Activated naive CD8-positive, alpha-beta T cell (primary cell): Measurements from ENCODE around the gene GSAP.
"Not testable (repeated sequence)": the region's sequence is repeated elsewhere in the genome, so short reads cannot be mapped to it uniquely, and the experiment has no call there.

Experiments used
- H3K27ac Mint-ChIP-seq: one replicate; pipeline ENCODE4 v1.8.0; 2021; ENCODE audit warnings: mixed read lengths
- H3K27me3 Mint-ChIP-seq: one replicate; pipeline ENCODE4 v1.8.0; 2021; ENCODE audit warnings: mixed read lengths
- H3K36me3 Mint-ChIP-seq: one replicate; pipeline ENCODE4 v1.8.0; 2021; ENCODE audit warnings: mixed read lengths
- H3K4me1 Mint-ChIP-seq: one replicate; pipeline ENCODE4 v1.8.0; 2021; ENCODE audit warnings: low read depth, mixed read lengths
- H3K4me3 Mint-ChIP-seq: one replicate; pipeline ENCODE4 v1.8.0; 2021; ENCODE audit warnings: mild to moderate bottlenecking, mixed read lengths
- H3K9me3 Mint-ChIP-seq: one replicate; pipeline ENCODE4 v1.8.0; 2021; ENCODE audit warnings: low read depth, mixed read lengths

GSAP gene, protein sequence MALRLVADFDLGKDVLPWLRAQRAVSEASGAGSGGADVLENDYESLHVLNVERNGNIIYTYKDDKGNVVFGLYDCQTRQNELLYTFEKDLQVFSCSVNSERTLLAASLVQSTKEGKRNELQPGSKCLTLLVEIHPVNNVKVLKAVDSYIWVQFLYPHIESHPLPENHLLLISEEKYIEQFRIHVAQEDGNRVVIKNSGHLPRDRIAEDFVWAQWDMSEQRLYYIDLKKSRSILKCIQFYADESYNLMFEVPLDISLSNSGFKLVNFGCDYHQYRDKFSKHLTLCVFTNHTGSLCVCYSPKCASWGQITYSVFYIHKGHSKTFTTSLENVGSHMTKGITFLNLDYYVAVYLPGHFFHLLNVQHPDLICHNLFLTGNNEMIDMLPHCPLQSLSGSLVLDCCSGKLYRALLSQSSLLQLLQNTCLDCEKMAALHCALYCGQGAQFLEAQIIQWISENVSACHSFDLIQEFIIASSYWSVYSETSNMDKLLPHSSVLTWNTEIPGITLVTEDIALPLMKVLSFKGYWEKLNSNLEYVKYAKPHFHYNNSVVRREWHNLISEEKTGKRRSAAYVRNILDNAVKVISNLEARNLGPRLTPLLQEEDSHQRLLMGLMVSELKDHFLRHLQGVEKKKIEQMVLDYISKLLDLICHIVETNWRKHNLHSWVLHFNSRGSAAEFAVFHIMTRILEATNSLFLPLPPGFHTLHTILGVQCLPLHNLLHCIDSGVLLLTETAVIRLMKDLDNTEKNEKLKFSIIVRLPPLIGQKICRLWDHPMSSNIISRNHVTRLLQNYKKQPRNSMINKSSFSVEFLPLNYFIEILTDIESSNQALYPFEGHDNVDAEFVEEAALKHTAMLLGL

DNA sequence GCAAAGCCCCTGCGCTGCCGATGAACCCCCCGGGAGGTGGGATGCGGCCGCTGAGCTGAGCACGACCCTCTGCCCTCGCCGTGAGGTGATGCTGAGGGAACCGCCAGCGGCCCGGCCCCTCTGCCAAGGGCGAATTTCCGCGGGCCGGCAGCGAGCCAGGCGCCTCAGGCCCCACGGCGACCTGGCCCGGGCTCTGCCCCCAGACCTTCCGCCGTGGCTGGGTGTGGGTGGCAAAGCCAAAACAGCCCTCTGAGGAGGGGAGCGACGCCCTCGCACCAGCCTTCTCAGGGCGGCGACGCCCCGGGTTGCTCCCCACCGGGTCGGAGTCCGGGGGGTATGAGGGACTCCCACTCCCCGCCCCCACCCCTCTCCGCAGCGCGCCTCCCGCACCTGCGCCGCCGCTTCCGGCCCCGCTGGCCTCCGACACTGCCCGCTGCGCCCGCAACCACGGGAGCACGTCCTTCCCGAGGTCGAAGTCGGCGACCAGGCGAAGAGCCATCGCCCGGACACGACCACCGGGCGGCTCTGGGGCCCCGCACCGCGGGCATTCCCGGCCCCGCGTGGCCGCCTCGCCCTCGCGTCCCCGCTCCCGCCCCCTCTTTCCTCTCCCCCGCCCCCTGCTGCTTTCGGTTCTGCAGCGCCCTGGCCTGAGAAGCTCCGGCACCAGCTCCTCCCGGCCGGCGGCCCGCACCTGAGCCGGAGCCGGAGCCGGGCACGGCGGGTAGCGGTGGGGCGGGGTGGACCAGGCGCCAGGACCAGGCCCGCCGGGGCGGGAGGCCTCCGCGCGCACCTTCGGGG is at the start of gene GSAP:
Gene GSAP (minus strand): TSS at position 527 of the 798 bp plus-strand sequence. CDS start 28 bp downstream, at position 499.
- H3K36me3 Mint-ChIP-seq = no peaks in the 10 kb centered on the region
- H3K27me3 Mint-ChIP-seq = no peaks in the 10 kb centered on the region
- H3K9me3 Mint-ChIP-seq = no peaks in the 10 kb centered on the region
- H3K4me1 Mint-ChIP-seq = peaks cover 45% of the 10 kb centered on the region
- H3K4me3 Mint-ChIP-seq = peak within 1 kb of the TSS; percentile 77
- peak within 1 kb of the TSS; percentile 70 for H3K27ac Mint-ChIP-seq

DNA sequence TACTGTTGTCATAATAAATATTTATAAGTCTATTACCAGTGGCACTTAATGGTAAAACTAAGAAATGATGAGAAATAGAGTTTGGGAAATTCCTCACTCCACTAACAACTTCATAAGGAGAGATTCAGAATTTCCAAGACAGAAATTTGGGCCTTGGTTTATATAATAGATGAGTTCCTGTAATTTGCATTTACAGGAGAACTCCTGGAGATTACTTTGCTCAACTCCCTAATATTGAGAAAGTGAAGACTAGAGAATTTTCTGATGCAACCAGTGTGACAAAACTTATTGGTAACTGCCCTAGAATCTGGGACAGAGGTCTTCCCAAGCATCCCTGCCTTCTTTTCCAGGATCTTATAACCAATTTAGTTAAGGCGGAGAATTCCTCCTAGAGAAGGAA is 49.1 kb upstream of the GSAP start:
- H3K9me3 Mint-ChIP-seq = peaks cover 3% of the 10 kb centered on the region
- H3K36me3 Mint-ChIP-seq = no peaks in the 10 kb centered on the region
- H3K4me1 Mint-ChIP-seq = peaks cover 8% of the 10 kb centered on the region
- H3K4me3 Mint-ChIP-seq = no peak overlapping the region
- no peaks in the 10 kb centered on the region for H3K27me3 Mint-ChIP-seq
- no peak overlapping the region for H3K27ac Mint-ChIP-seq

DNA sequence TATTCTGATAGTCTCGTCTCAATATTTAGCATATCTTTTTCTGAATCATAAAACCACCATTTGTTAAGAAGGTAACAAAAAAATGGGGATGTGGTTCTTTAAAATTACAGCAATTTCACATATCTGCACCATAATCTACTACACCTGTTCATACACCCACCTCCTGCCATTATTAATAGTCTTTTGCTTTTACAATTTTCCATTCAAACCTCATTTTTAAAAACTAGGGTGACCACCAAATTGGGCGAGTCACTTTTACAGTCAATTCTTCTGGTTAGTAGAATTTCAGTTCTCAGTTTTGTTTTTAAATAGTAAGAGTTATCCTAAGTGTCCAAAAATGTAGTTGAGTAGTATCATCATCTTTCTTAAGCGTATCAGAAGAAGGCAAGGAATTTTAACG is 48.4 kb upstream of the GSAP start:
- Mint-ChIP-seq H3K4me3 (no peak overlapping the region), H3K4me1 (peaks cover 8% of the 10 kb centered on the region), H3K27me3 (no peaks in the 10 kb centered on the region), H3K27ac (no peak overlapping the region), H3K9me3 (peaks cover 3% of the 10 kb centered on the region), H3K36me3 (no peaks in the 10 kb centered on the region)

DNA sequence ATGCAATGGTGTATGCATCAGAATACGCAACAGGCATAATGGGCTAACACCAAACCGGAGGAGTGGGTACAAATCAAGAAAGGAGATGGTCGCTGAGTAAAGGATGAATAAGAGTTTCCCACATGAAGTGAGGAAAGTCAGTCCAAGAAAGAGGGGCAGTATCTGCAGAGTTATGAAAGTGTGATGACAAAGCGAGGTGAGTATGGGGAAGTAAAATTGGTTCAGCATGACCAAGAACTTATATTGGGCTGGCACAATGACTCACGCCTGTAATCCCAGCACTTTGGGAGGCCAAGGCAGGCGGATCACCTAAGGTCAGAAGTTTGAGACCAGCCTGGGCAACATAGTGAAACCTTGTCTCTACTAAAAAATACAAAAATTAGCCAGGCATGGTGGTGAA is 47.5 kb upstream of the GSAP start:
- not testable (repeated sequence) for H3K4me3 Mint-ChIP-seq, H3K4me1 Mint-ChIP-seq, H3K9me3 Mint-ChIP-seq, H3K27me3 Mint-ChIP-seq, H3K36me3 Mint-ChIP-seq, H3K27ac Mint-ChIP-seq

DNA sequence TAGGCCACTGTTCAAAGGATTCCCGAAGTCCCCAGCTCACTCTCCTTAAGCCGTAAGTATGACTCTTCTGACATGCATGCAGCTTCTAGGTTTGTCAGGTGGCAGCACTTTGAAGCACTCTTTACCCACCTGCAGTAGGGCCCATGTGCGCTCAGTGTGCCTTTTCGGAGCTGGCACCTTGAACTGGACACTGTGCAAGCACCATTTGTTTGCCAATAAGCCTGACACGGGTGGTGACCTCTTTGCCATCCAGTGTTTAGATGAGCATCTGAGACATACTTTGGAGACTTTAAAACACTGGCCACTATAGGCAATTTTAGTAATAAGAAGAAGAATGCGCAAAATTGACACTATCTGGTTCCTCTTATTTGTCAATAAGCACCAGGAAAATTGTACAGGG is 45.7 kb upstream of the GSAP start:
- no peak overlapping the region for H3K27ac Mint-ChIP-seq
- no peaks in the 10 kb centered on the region for H3K9me3 Mint-ChIP-seq
- H3K27me3 Mint-ChIP-seq = no peaks in the 10 kb centered on the region
- H3K36me3 Mint-ChIP-seq = no peaks in the 10 kb centered on the region
- no peak overlapping the region for H3K4me3 Mint-ChIP-seq
- H3K4me1 Mint-ChIP-seq = peaks cover 8% of the 10 kb centered on the region

DNA sequence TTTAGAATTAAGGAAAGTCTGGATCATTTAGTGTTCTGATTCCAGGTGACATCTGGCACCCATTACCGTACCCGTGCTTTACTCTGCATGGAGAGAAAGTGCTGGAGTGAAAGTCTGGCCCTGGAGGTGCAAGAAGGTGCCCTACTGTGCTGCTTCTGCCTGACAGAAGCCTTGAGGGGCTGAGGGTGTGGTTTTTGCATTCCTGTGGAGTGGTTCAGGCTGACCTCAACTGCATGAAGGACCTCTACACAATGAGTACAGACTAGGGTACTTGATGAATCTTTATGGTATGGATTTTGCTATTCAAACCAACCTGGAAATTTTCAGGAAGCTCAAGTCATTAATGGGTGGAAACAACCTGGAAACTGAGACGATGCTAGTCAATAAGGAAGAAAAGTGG is 45.1 kb upstream of the GSAP start:
- H3K27ac Mint-ChIP-seq = no peak overlapping the region
- no peaks in the 10 kb centered on the region for H3K36me3 Mint-ChIP-seq
- no peaks in the 10 kb centered on the region for H3K27me3 Mint-ChIP-seq
- H3K4me1 Mint-ChIP-seq = peaks cover 8% of the 10 kb centered on the region
- no peak overlapping the region for H3K4me3 Mint-ChIP-seq
- H3K9me3 Mint-ChIP-seq = no peaks in the 10 kb centered on the region

DNA sequence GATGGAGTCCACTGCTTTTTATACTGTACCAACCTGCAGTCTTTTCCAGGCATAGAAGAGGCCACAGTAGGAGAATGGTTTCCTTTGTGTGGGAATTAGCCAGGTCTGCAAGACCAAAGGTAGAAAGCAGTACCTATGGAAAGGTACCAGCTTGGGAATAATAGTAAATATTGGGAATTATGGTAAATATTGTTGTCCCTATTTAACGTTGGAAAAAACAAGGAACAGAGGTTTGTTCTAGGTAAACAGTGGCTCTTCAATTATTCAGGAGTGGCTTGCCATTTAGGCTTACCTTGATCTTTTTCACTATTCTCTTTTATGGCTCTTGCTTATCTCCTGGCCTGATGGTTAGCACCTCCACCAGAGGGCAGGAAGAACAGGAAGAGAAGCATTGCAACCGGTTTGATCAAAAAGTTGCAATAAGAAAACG is 43.9 kb upstream of the GSAP start:
- H3K36me3 Mint-ChIP-seq = no peaks in the 10 kb centered on the region
- H3K4me1 Mint-ChIP-seq = peaks cover 8% of the 10 kb centered on the region
- H3K9me3 Mint-ChIP-seq = no peaks in the 10 kb centered on the region
- H3K4me3 Mint-ChIP-seq = no peak overlapping the region
- no peak overlapping the region for H3K27ac Mint-ChIP-seq
- H3K27me3 Mint-ChIP-seq = no peaks in the 10 kb centered on the region

DNA sequence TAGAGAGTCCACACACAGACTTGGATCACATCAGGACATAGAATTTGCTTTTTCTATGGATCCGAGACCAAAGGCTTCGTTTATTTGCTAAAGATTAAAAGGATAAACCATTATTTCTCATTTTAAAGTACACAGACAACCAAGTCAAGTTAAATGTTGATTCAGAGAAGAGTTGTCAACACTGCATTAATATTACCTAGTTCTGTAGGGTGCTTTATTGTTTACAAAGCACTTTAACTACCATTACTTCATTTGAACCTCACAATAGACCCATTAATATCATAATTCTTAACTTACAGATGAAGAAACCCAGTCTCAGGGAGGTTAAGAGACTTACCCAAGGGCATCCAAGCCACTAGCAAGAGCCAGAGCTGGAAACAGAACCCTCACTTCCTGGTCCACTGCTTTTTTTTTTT is 43.2 kb upstream of the GSAP start:
- H3K36me3 Mint-ChIP-seq = no peaks in the 10 kb centered on the region
- H3K9me3 Mint-ChIP-seq = no peaks in the 10 kb centered on the region
- H3K4me3 Mint-ChIP-seq = no peak overlapping the region
- peaks cover 5% of the 10 kb centered on the region for H3K4me1 Mint-ChIP-seq
- no peak overlapping the region for H3K27ac Mint-ChIP-seq
- H3K27me3 Mint-ChIP-seq = no peaks in the 10 kb centered on the region

DNA sequence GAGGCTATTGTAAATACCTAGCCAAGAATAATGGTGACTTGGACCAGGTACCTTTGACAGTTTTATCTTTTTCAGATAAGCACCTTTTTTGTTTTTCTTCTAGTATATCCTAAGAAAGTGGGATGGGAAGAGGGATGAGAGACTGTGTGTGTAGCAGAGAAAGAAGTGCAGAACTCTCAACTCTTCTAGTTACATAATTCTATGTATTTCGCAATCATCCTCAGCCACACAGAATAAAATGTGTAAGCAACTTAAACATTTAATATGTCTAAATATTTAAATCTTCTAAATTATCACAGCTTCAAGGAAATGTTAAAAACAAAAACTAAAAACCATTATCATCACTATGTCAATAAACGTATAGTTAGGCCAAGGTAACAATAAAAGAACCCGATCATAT is 42.6 kb upstream of the GSAP start:
- H3K4me3 Mint-ChIP-seq = no peak overlapping the region
- no peaks in the 10 kb centered on the region for H3K36me3 Mint-ChIP-seq
- no peaks in the 10 kb centered on the region for H3K27me3 Mint-ChIP-seq
- H3K4me1 Mint-ChIP-seq = peaks cover 2% of the 10 kb centered on the region
- no peaks in the 10 kb centered on the region for H3K9me3 Mint-ChIP-seq
- no peak overlapping the region for H3K27ac Mint-ChIP-seq

DNA sequence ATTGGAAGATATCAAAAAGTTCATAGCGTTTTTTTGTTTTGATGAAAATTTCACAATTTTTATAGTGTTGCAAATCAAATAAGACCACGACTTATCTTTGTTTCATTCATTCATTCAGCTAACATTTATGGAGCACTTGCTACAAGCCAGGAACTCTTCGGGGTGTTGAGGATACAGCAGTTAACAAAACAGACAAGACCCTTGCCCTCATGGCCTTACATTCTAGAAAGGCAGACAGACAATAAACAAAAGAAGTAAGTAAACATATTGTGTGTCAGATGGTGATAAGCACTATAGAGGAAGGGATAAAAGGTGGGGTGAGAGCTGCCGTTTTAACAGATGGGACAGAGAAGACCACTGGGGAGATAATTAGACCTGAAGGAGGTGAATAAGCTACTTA is 41.6 kb upstream of the GSAP start:
- no peaks in the 10 kb centered on the region for H3K36me3 Mint-ChIP-seq
- H3K27me3 Mint-ChIP-seq = no peaks in the 10 kb centered on the region
- H3K27ac Mint-ChIP-seq = no peak overlapping the region
- no peaks in the 10 kb centered on the region for H3K4me1 Mint-ChIP-seq
- H3K9me3 Mint-ChIP-seq = no peaks in the 10 kb centered on the region
- no peak overlapping the region for H3K4me3 Mint-ChIP-seq

DNA sequence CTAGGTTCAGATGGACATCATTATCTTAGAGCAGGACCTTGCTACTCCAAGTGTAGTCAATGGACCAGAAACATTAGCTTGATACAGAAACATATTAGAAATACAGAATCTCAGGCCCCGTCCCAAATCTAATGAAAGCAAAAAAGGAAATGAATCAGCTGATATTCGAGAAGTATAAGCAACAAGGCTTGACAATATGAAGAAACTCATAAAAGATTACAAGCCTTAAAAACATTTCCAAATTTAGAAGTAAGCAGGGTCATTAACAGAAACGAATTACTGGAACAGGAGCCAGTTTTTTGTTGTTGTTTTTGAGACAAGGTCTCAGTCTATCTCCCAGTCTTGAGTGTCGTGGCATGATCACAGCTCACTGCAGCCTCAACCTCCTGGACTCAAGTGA is 40.5 kb upstream of the GSAP start:
- Mint-ChIP-seq H3K27me3 (no peaks in the 10 kb centered on the region), H3K27ac (no peak overlapping the region), H3K4me3 (no peak overlapping the region), H3K36me3 (no peaks in the 10 kb centered on the region), H3K4me1 (no peaks in the 10 kb centered on the region), H3K9me3 (no peaks in the 10 kb centered on the region)

DNA sequence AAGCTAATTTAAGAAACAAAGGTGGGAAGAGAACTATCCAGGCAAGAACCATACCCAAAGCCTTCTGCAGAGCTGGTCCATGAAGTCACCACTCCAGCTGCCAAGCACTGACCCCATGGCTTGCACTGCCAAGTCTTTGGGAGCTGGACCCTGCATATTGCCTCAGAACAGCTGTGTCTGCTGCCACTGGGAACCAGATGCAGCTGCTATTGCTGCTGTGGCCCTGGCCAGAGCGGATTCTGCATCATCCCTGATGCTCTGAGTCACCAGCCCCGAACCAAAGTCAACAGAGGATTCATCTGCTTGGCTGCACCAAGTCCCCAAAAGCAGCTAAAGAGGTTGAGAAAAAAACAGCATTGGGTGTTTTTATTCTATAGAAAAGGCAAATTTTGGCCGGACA is 39.2 kb upstream of the GSAP start:
- Mint-ChIP-seq H3K4me3 (no peak overlapping the region), H3K36me3 (no peaks in the 10 kb centered on the region), H3K4me1 (no peaks in the 10 kb centered on the region), H3K27ac (no peak overlapping the region), H3K9me3 (no peaks in the 10 kb centered on the region), H3K27me3 (no peaks in the 10 kb centered on the region)

DNA sequence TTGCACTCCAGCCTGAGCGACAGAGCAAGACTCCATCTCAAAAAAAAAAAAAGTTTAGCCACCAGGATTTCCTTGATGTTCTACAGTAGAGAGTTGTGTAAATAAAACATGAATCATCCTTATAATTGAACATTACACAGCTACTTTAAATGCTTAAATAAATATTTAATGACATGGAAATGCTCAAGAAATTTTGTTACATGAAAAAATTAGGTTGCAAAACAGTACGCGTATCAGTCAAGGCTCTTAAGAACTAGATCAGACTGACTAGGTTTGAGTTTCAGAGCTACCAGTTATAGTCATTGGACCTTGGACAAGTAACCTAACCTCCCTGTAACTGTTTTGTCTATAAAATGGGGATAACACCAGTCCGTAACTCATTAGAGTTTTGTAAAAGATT is 38.7 kb upstream of the GSAP start:
- no peak overlapping the region for H3K27ac Mint-ChIP-seq
- no peaks in the 10 kb centered on the region for H3K27me3 Mint-ChIP-seq
- H3K36me3 Mint-ChIP-seq = no peaks in the 10 kb centered on the region
- no peaks in the 10 kb centered on the region for H3K4me1 Mint-ChIP-seq
- no peak overlapping the region for H3K4me3 Mint-ChIP-seq
- H3K9me3 Mint-ChIP-seq = no peaks in the 10 kb centered on the region

DNA sequence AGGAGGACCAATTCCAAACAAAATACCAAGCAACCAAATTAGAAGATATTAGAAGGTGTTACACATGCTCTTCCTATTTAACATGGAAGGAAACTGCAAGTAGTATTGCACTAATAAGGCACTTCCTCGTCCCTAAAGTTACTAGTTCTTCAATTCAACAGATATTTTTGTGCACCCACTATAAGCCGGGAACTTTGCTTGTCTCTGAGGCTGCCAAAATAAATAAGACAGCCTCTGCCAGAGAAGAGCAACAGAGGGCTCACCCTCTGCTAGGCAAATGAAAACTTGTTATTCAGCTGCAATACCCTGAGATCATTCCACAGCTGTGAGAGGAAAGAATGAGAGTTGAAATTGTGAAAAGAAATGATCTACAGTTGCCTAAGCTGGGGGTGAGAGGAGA is 37.4 kb upstream of the GSAP start:
- H3K4me3 Mint-ChIP-seq = no peak overlapping the region
- no peak overlapping the region for H3K27ac Mint-ChIP-seq
- H3K9me3 Mint-ChIP-seq = no peaks in the 10 kb centered on the region
- H3K27me3 Mint-ChIP-seq = no peaks in the 10 kb centered on the region
- no peaks in the 10 kb centered on the region for H3K4me1 Mint-ChIP-seq
- H3K36me3 Mint-ChIP-seq = no peaks in the 10 kb centered on the region

DNA sequence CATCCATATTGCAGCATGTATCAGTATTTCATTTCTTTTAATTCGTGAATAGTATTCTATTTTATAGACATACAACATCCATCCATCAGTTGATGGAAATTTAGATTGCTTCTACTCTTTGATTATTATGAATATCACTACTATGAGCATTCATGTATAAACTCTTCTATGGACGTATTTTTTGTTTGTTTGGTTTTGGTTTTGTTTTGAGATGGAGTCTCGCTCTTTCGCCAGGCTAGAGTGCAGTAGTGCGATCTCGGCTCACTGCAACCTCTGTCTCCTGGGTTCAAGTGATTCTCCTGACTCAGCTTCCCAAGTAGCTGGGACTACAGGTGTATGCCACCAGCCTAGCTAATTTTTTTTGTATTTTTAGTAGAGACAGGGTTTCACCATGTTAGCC is 35.8 kb upstream of the GSAP start:
- not testable (repeated sequence) for H3K4me1 Mint-ChIP-seq, H3K27me3 Mint-ChIP-seq, H3K9me3 Mint-ChIP-seq, H3K27ac Mint-ChIP-seq, H3K4me3 Mint-ChIP-seq, H3K36me3 Mint-ChIP-seq
